ENCODE data around the gene IFNA4.
"Not testable (repeated sequence)": the region's sequence is repeated elsewhere in the genome, so short reads cannot be mapped to it uniquely, and the experiment has no call there.

IFNA4 gene

DNA sequence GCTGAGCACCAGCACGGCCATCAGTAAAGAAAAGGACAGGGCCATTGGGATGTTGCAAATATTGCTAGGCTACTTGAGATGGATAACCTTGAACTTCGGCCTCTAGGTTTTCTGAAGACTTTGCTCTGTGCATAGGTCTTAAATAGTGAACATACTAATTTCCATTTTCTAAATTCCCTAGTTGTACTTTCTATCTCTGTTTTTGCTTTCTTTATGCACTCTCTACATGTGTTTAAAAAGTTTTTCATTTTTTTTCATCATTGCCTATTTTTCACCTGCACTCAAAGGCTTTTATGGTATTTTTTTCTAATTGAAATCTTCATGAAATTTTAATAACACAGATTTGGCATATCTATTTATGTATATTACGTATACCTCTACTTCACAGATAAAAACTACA lies at the start of gene IFNA4:
TSS of gene IFNA4 (minus strand) at position 101 of the 400 bp plus-strand sequence. CDS start at position 45, 56 bp downstream.
- DNase-seq, result not testable (repeated sequence)

GRCh38 chr9:21236360-21236714 lies 49.0 kb upstream of the IFNA4 start:
- DNase-seq, result not testable (repeated sequence)

DNA sequence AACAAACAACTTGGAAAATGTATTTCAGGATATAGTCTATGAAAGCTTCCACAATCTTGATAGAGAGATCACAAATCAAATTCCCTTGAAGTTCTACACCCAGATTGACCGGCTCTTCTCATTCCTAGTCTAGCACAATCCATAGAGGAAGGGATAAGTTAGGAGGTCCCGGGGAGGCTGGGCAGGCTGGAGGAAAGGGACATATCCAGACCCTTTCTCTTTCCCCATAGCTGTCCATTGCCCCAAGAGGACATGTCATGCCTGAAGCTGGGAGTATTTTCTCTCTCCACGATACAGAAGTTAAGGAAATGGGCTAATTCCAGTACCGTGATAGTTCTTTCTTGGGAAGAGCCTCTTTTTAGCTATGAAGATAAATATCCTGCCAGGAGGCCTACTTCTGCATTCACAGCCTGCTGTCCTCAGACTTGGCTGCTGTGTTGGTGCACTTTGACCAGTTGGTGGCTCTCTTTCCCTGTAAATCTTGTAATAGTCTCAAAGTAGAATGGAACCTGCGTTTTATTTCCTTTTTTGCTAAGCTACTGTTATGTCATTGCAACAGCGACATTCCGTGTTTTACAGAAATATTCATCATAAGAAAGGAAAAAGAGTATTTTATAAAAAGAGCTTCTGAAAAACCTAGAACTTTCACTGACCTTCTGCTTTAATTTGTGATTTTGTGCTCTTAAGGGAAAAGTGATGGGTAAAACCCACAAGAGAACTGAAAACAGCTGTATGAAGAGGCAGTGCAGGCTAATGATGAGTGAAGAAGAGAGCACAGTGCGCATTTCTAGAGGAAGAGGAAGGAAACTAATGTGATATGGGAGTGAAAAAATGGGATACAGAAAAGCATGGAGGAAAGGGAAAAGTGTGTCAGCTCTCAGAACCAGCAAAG lies 48.3 kb upstream of the IFNA4 start:
- peak; percentile 32 for DNase-seq

GRCh38 chr9:21234153-21234687 lies 46.8 kb upstream of the IFNA4 start:
- DNase-seq, result no peak

DNA sequence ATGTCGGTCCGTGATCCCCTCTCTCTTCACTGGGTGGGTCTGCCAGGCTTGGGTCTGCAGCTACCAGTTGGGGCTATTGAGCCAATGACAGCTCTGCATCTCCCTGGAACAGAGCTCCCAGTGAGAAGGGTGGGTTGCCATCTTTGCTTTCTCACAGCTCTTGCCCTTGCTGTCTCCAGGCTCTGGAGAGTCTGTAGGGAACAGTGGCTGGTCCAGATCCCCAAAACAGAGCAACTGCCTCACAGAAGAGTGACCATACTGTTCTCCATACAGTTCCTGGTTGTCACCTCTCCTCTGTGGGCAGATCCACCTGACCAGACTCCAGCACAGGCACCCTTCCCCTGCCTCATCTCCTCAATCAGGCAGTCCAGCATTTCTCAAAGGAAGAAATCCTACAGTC lies 45.9 kb upstream of the IFNA4 start:
- DNase-seq, result no peak

GRCh38 chr9:21228122-21228521 lies 40.7 kb upstream of the IFNA4 start, which contains the start of gene IFNA17:
TSS of gene IFNA17 (minus strand) at chr9:21228222. CDS start at chr9:21228173, 49 bp downstream.
- no peak for DNase-seq

DNA sequence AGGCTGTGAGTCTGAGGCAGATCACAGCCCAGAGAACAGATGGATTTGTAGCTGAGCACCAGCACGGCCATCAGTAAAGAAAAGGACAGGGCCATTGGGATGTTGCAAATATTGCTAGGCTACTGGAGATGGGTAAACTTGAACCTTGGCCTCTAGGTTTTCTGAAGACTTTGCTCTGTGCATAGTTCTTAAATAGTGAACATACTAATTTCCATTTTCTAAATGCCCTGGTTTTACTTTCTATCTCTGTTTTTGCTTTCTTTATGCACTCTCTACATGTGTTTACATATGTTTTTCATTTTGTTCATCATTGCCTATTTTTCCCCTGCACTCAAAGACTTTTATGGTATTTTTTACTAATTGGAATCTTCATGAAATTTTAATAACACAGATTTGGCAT lies 29.8 kb upstream of the IFNA4 start, which contains the start of gene IFNA16:
TSS of gene IFNA16 (minus strand) at position 101 of the 400 bp plus-strand sequence. CDS start at position 95, 6 bp downstream.
- DNase-seq, result not testable (repeated sequence)

DNA sequence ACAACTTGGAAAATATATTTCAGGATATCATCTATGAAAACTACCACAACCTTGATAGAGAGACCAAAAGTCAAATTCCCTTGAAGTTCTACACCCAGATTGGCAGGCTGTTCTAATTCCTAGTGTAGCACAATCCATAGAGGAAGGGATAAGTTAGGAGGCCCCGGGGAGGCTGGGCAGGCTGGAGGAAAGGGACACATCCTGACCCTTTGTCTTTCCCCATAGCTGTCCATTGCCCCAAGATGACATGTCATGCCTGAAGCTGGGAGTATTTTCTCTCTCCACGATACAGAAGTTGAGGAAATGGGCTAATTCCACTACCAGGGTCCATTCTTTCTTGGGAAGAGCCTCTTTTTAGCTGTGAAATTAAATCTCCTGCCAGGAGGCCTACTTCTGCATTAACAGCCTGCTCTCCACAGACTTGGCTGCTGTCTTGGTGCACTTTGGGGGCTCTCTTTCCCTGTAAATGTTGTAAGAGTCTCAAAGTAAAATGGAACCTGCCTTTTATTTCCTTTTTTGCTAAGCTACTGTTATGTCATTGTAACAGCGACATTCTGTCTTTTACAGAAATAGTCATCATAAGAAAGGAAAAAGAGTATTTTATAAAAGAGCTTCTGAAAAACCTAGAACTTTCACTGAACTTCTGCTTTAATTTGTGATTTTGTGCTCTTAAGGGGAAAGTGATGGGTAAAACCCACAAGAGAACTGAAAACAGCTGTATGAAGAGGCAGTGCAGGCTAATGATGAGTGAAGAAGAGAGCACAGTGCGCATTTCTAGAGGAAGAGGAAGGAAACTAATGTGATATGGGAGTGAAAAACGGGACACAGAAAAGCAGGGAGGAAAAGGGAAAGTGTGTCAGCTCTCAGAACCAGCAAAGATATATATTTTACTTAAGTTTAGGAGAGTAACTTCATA lies 26.3 kb upstream of the IFNA4 start:
- DNase-seq, result not testable (repeated sequence)

DNA sequence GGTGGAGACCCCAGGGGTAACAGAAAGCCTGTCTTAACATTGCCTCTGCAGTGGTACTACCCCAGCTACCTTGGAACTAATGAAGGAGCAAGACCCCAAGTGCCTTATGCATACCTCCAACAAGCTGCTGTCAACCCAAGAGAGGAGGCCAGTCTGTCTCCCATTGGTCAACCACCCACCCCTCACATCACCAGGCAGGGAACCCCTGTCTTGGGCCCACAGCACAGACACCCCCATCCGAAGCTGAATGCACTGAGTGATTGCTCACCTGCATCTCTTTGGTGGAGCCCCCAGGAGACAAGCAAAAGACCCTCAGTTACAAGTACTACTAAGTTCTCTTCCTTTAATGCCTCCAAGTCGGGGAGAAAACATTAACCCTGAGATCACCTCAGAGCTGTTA lies 24.8 kb upstream of the IFNA4 start:
- DNase-seq, result not testable (repeated sequence)

DNA sequence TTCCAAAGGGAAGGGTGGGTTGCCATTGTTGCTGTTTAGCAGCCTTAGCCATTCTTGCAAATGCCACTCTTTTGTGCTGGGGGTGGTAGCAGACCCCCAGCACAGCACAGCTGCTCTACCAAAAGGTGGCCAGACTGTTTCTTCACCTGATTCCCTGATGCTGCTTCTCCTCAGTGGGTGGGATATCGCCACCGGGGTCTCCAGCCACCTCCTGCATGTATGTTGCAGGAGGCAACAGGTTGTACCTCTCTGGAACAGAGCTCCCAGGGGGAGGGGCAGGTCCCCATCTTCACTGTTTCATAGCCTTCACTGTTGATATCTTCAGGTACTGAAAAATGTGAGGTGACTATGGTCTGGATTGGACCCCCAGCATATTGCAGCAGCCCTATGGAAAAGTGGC lies 23.4 kb upstream of the IFNA4 start:
- not testable (repeated sequence) for DNase-seq

GRCh38 chr9:21210311-21210710 lies 22.9 kb upstream of the IFNA4 start:
- peak; percentile 14 for DNase-seq

- not testable (repeated sequence) for DNase-seq
These were observed 19.7 kb upstream of the IFNA4 start, which contains the start of gene IFNA10 for GRCh38 chr9:21207043-21207442. TSS of gene IFNA10 (minus strand) at chr9:21207143. CDS start at chr9:21207097, 46 bp downstream.

DNA sequence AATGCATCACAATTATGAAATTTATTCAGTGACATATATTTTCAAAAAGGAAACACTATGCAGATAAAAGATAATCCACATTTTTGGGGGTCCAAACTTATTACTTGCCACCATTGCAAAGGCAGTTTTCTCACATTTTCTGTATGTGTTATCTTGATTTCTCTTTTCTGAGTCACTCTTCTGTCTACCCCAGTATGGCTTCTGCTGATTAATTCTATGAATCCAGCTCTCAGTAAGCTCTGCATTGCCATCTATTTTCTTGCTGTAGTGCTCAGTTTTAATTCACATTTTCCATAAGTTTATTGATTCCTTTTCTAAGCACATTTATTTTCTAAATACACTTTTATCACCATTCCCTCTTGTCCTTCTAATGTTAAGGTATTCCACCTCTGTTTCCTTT lies 17.8 kb upstream of the IFNA4 start:
- no peak for DNase-seq

DNA sequence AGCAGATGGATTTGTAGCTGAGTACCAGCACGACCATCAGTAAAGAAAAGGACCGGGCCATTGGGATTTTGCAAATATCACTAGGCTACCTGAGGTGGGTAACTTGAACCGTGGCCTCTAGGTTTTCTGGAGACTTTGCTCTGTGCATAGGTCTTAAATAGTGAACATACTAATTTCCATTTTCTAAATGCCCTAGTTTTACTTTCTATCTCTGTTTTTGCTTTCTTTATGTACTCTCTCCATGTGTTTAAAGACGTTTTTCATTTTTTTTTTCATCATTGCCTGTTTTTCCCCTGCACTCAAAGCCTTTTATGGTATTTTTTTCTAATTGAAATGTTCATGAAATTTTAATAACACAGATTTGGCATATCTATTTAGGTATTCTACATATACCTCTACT lies 14.7 kb upstream of the IFNA4 start, which contains the start of gene IFNA7:
TSS of gene IFNA7 (minus strand) at position 101 of the 400 bp plus-strand sequence. CDS start at position 61, 40 bp downstream.
- not testable (repeated sequence) for DNase-seq

DNA sequence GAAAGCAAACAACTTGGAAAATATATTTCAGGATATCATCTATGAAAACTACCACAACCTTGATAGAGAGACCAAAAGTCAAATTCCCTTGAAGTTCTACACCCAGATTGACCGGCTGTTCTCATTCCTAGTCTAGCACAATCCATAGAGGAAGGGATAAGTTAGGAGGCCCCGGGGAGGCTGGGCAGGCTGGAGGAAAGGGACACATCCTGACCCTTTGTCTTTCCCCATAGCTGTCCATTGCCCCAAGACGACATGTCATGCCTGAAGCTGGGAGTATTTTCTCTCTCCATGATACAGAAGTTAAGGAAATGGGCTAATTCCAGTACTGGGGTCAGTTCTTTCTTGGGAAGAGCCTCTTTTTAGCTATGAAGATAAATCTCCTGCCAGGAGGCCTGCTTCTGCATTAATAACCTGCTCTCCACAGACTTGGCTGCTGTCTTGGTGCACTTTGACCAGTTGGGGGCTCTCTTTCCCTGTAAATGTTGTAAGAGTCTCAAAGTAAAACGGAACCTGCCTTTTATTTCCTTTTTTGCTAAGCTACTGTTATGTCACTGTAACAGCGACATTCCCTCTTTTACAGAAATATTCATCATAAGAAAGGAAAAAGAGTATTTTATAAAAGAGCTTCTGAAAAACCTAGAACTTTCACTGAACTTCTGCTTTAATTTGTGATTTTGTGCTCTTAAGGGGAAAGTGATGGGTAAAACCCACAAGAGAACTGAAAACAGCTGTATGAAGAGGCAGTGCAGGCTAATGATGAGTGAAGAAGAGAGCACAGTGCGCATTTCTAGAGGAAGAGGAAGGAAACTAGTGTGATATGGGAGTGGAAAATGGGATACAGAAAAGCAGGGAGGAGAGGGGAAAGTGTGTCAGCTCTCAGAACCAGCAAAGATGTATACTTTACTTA lies 7.7 kb upstream of the IFNA4 start:
- not testable (repeated sequence) for DNase-seq

DNA sequence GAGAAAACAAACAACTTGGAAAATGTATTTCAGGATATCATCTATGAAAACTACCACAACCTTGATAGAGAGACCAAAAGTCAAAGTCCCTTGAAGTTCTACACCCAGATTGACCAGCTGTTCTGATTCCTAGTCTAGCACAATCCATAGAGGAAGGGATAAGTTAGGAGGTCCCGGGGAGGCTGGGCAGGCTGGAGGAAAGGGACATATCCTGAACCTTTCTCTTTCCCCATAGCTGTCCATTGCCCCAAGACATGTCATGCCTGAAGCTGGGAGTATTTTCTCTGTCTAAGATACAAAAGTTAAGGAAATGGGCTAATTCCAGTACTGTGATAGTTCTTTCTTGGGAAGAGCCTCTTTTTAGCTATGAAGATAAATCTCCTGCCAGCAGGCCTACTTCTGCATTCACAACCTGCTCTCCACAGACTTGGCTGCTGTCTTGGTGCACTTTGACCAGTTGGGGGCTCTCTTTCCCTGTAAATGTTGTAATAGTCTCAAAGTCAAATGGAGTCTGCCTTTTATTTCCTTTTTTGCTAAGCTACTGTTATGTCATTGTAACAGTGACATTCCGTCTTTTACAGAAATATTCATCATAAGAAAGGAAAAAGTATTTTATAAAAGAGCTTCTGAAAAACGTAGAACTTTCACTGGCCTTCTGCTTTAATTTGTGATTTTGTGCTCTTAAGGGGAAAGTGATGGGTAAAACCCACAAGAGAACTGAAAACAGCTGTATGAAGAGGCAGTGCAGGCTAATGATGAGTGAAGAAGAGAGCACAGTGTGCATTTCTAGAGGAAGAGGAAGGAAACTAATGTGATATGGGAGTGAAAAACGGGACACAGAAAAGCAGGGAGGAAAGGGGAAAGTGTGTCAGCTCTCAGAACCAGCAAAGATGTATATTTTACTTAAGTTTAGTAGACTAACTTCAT lies 4.3 kb downstream of the IFNA4 start:
- not testable (repeated sequence) for DNase-seq

- DNase-seq, result no peak
These were observed 12.7 kb downstream of the IFNA4 start for GRCh38 chr9:21174671-21175070.

DNA sequence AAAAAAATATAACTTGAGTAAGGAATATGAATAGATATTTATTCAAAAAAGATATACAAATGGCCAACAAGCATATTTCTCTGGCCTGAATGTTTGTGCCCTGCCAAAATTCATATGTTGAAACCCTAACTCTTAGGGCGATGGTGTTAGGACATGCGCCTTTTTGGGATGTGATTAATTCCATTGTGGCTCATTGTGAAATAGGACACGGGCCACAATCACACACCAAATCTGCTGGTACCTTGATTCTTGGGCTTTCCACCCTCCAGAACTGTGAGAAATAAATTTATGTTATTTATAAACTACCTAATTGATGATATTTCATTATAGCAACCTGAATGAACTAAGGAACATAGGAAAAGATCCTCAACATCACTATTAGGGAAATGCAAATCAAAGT lies 15.2 kb downstream of the IFNA4 start:
- no peak for DNase-seq

DNA sequence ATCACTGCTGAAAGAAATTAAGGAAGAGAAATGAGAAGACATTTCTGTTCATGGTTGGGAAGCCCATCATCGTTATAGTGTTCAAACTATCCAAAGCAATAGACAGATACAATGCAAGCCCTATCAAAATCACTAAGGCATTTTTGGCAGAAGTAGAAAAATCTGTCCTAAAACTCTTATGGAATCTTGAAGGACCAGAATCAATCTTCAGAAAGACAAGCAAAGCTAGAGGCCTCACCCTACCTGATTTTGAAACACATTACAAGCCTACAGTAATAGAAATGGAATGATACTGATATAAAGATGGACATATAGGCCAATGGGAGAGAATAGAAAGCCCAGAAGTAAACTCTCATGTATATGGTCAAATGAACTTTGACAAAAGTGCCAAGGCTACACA lies 16.0 kb downstream of the IFNA4 start:
- no peak for DNase-seq

- DNase-seq, result not testable (repeated sequence)
These were observed 20.8 kb downstream of the IFNA4 start, which contains the start of gene IFNA21 for GRCh38 chr9:21166560-21166959. TSS of gene IFNA21 (minus strand) at chr9:21166660. CDS start at chr9:21166612, 48 bp downstream.
